Keratinocyte (primary cell): ENCODE data around the gene TMEM9B. TPM values are rescaled to one million over a fixed set of nuclear protein-coding genes. Genes with fewer than 3 reads are reported as not detected.
"Not testable (repeated sequence)": the region's sequence is repeated elsewhere in the genome, so short reads cannot be mapped to it uniquely, and the experiment has no call there.

Source experiments
- DNase-seq: peaks from one replicate; pipeline ENCODE4 v3.0.0-alpha.2; 2011; ENCODE audit warnings: low read depth, missing footprints, low spot score
- FAIRE-seq: peaks from 2 replicates; lab custom pipeline; 2011; peaks lifted over from hg19 to GRCh38; lab: Jason Lieb, UNC
- H2AFZ ChIP-seq: 2 replicates; pipeline ENCODE4 v1.6.0; 2012; ENCODE audit warnings: low read length, control low read depth, inconsistent platforms; ENCODE audit not compliant: control insufficient read depth
- H3K27ac ChIP-seq: 2 replicates; pipeline ENCODE4 v1.5.1; 2011; ENCODE audit warnings: low read length; ENCODE audit not compliant: control insufficient read depth, insufficient read depth
- H3K27me3 ChIP-seq: 3 replicates; pipeline ENCODE4 v1.6.0; 2011; ENCODE audit warnings: low read length; ENCODE audit not compliant: control insufficient read depth, insufficient read depth; ENCODE audit errors: extremely low read depth
- H3K36me3 ChIP-seq, 2 experiments: 2 replicates in 1 of 2; 3 replicates in 1 of 2; pipeline ENCODE4 v1.5.1; 2011; ENCODE audit warnings: low read length in 2 of 2, mild to moderate bottlenecking in 1 of 2; ENCODE audit not compliant: control insufficient read depth in 2 of 2, insufficient read depth in 2 of 2; ENCODE audit errors: extremely low read depth in 1 of 2
- H3K4me1 ChIP-seq: 3 replicates; pipeline ENCODE4 v1.5.1; 2011; ENCODE audit warnings: low read length; ENCODE audit not compliant: control insufficient read depth, insufficient read depth; ENCODE audit errors: extremely low read depth
- H3K4me2 ChIP-seq: 3 replicates; pipeline ENCODE4 v1.6.0; 2011; ENCODE audit warnings: low read depth, low read length; ENCODE audit not compliant: control insufficient read depth, insufficient read depth; ENCODE audit errors: extremely low read depth
- H3K4me3 ChIP-seq, 3 experiments: fragments of 200-600 bp in 1 of 3; sonication (generic) in 1 of 3; 2 replicates in 2 of 3; 3 replicates in 1 of 3; pipeline ENCODE4 v1.5.1; 2011 to 2016; ENCODE audit warnings: low read length in 3 of 3, mild to moderate bottlenecking in 3 of 3, control low read depth in 2 of 3, inconsistent platforms in 1 of 3, low read depth in 1 of 3, mixed read lengths in 1 of 3, mixed run types in 1 of 3, moderate library complexity in 1 of 3; ENCODE audit not compliant: control insufficient read depth in 2 of 3, insufficient read depth in 2 of 3; ENCODE audit errors: extremely low read depth in 1 of 3
- H3K79me2 ChIP-seq: 2 replicates; pipeline ENCODE4 v1.6.0; 2012; ENCODE audit warnings: low read length; ENCODE audit not compliant: control insufficient read depth, insufficient read depth
- H3K9ac ChIP-seq: 3 replicates; pipeline ENCODE4 v1.6.0; 2011; ENCODE audit warnings: low read length; ENCODE audit not compliant: control insufficient read depth, insufficient read depth; ENCODE audit errors: extremely low read depth
- H3K9me1 ChIP-seq: 3 replicates; pipeline ENCODE4 v1.6.0; 2011; ENCODE audit warnings: low read length; ENCODE audit not compliant: control insufficient read depth, insufficient read depth; ENCODE audit errors: extremely low read depth
- H3K9me3 ChIP-seq: 2 replicates; pipeline ENCODE4 v1.5.1; 2012; ENCODE audit warnings: low read depth, low read length; ENCODE audit not compliant: control insufficient read depth
- H4K20me1 ChIP-seq: 3 replicates; pipeline ENCODE4 v1.6.0; 2011; ENCODE audit warnings: low read length; ENCODE audit not compliant: control insufficient read depth, insufficient read depth; ENCODE audit errors: extremely low read depth
- CTCF ChIP-seq, 3 experiments: IDR thresholded peaks in 1 of 3; conservative IDR thresholded peaks in 1 of 3; optimal IDR thresholded peaks in 1 of 3; 2 replicates in 2 of 3; 3 replicates in 1 of 3; pipeline versions ENCODE3 to v1.5.1; 2011; ENCODE audit warnings: low read length in 3 of 3, mild to moderate bottlenecking in 3 of 3, moderate library complexity in 2 of 3, control low read depth in 1 of 3, inconsistent platforms in 1 of 3; ENCODE audit not compliant: insufficient read depth in 2 of 3; ENCODE audit errors: extremely low read depth in 1 of 3
- EZH2 ChIP-seq: IDR thresholded peaks from one replicate; pipeline ENCODE4 v1.6.1; 2012; ENCODE audit warnings: inconsistent platforms, mild to moderate bottlenecking, low read length, moderate library complexity
- dilution Hi-C: fragments of 300-500 bp; cut with MboI; formaldehyde crosslinking; loops from one replicate; pipeline ENCODE4 v1.7.0; 2020; ENCODE audit warnings: low sequenced_read_pairs; ENCODE audit not compliant: extremely low pct_ligation_motif_present
- polyA plus RNA-seq, 5 experiments: library from polyadenylated mRNA; depleted of rRNA in 3 of 5; stranded (reverse) in 3 of 5; stranded (forward) in 1 of 5; unstranded in 1 of 5; fragments of >200 nt; gene quantifications; 1 replicate in 1 of 5; 2 replicates in 3 of 5; 3 replicates in 1 of 5; pipeline versions ENCODE4 v1.2.1 to v1.2.3, GENCODE V29; 2011 to 2012; ENCODE audit warnings: missing spikeins in 2 of 5, low read depth in 1 of 5, low replicate concordance in 1 of 5

Gene TMEM9B
- polyA plus RNA-seq, 1 donor (not counting 4 experiments of a cell fraction or from before 2014, with no cell fraction given): 60.8 TPM

DNA sequence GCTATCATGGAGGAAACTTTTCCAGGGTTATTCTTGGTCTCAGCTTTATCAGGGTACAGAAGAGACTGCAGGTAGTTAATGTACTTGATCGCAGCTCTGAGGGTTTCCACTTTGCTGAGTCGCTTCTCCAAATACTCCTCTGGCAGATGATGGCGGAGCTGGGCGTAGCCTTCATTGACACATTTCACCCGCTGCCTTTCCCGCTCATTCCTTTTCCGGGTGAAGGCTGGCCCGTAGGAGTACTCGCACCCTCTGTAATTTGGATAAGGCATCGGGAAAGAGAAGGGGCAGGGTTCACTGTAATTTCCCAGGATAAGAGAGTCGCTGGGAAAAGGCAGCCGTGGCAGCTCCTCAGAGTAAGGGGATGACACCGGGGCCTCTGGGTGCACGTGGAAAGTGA, 26.6 kb downstream of the TMEM9B start:
- Histone ChIP-seq H4K20me1 (no peaks in the 10 kb centered on the region), H3K9ac (no peak overlapping the region), H3K4me1 (peaks cover 14% of the 10 kb centered on the region), H3K79me2 (no peaks in the 10 kb centered on the region), H3K4me2 (no peak overlapping the region), H3K36me3 (no peaks in the 10 kb centered on the region), H3K27me3 (no peaks in the 10 kb centered on the region), H3K27ac (no peak overlapping the region), H3K4me3 (no peak overlapping the region), H3K9me3 (no peaks in the 10 kb centered on the region), H2AFZ (no peak overlapping the region), H3K9me1 (no peaks in the 10 kb centered on the region)
- dilution Hi-C loops: no loop called here
- DNase-seq: no peak
- TF ChIP-seq EZH2: no peak
- TF ChIP-seq CTCF (optimal IDR thresholded peaks at IDR 0.05 in 1 of 3, IDR thresholded peaks at IDR 0.05 in 1 of 3, conservative IDR thresholded peaks at IDR 0.05 in 1 of 3; ENCODE audit: extremely low read depth in 1 of 3, insufficient read depth in 2 of 3, low read length in 3 of 3): no peak
- FAIRE-seq: no peak

GRCh38 chr11:8937159-8937558, 27.1 kb downstream of the TMEM9B start:
- H3K9ac ChIP-seq: no peak overlapping the region
- H3K4me3 ChIP-seq: no peak overlapping the region
- H3K27ac ChIP-seq: no peak overlapping the region
- dilution Hi-C loops: no loop called here
- TF ChIP-seq EZH2 (no peak), CTCF (optimal IDR thresholded peaks at IDR 0.05 in 1 of 3, IDR thresholded peaks at IDR 0.05 in 1 of 3, conservative IDR thresholded peaks at IDR 0.05 in 1 of 3; ENCODE audit: extremely low read depth in 1 of 3, insufficient read depth in 2 of 3, low read length in 3 of 3) (no peak)
- H3K36me3 ChIP-seq: no peaks in the 10 kb centered on the region
- DNase-seq (no peak), FAIRE-seq (no peak)
- no peak overlapping the region for H2AFZ ChIP-seq
- no peaks in the 10 kb centered on the region for H4K20me1 ChIP-seq
- H3K4me2 ChIP-seq: no peak overlapping the region
- H3K9me3 ChIP-seq: no peaks in the 10 kb centered on the region
- no peaks in the 10 kb centered on the region for H3K9me1 ChIP-seq
- no peaks in the 10 kb centered on the region for H3K27me3 ChIP-seq
- no peaks in the 10 kb centered on the region for H3K79me2 ChIP-seq
- H3K4me1 ChIP-seq: peaks cover 14% of the 10 kb centered on the region

DNA sequence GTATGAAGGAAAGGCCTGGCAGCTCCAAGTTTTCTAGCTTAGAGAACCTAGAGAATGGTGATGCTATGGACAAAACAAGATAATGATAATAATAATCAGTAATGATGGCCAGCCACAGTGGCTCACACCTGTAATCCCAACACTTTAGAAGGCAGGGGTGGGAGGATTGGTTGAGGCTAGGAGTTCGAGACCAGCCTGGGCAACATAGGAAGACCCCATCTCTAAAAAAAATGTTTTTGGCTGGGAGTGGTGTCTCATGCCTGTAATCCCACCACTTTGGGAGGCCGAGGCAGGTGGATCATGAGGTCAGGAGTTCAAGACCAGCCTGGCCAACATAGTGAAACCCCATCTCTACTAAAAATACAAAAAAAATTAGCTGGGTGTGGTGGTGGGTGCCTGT, 28.5 kb downstream of the TMEM9B start:
- FAIRE-seq, H3K27ac ChIP-seq, H3K9ac ChIP-seq, H3K36me3 ChIP-seq, H3K9me1 ChIP-seq, H4K20me1 ChIP-seq, H3K27me3 ChIP-seq, H3K4me3 ChIP-seq, dilution Hi-C loops, H2AFZ ChIP-seq, DNase-seq, H3K4me2 ChIP-seq, H3K79me2 ChIP-seq, H3K9me3 ChIP-seq: not testable (repeated sequence)
- peaks cover 14% of the 10 kb centered on the region for H3K4me1 ChIP-seq
